WTC11 (cell line): Measurements from ENCODE around the gene PEAR1. TPM values are rescaled to one million over a fixed set of nuclear protein-coding genes. Genes with fewer than 3 reads are reported as not detected.

Source experiments
- ATAC-seq: fragments of 200-7000 bp; cut with Tn5 transposase; 2 replicates; pipeline ENCODE4 v1.10.0; 2021; ENCODE audit warnings: mild to moderate bottlenecking, moderate library complexity
- CTCF ChIA-PET: fragments of 300-600 bp; sonication (Branson Sonifier 250); formaldehyde crosslinking; loops from one replicate; lab custom pipeline; 2021; ENCODE audit warnings: antibody characterized with exemption; lab: Charles Lee
- POLR2A ChIA-PET: fragments of 350-600 bp; sonication (Branson Sonifier 250); formaldehyde crosslinking; loops from one replicate; lab custom pipeline; 2021; ENCODE audit warnings: antibody characterized with exemption; lab: Charles Lee
- DNase-seq: peaks from one replicate; pipeline ENCODE4 v3.0.0; 2021; ENCODE audit warnings: low spot score
- H3K27ac Mint-ChIP-seq: 2 replicates; pipeline ENCODE4 v1.8.0; 2021; ENCODE audit warnings: mixed read lengths
- H3K27me3 Mint-ChIP-seq: 2 replicates; pipeline ENCODE4 v1.8.0; 2021; ENCODE audit warnings: low read depth, mild to moderate bottlenecking, moderate library complexity, mixed read lengths
- H3K36me3 Mint-ChIP-seq: 2 replicates; pipeline ENCODE4 v1.8.0; 2021; ENCODE audit warnings: mixed read lengths
- H3K4me1 Mint-ChIP-seq: 2 replicates; pipeline ENCODE4 v1.8.0; 2022; ENCODE audit warnings: mixed read lengths
- H3K4me3 Mint-ChIP-seq: 2 replicates; pipeline ENCODE4 v1.8.0; 2021; ENCODE audit warnings: mild to moderate bottlenecking, moderate library complexity, mixed read lengths
- H3K9me3 Mint-ChIP-seq: 2 replicates; pipeline ENCODE4 v1.8.0; 2021; ENCODE audit warnings: mixed read lengths
- ATF1 ChIP-seq: sonication (generic); formaldehyde crosslinking; IDR thresholded peaks from 2 replicates; pipeline ENCODE4 v1.8.1; 2023; ENCODE audit warnings: mild to moderate bottlenecking, moderate library complexity, missing genetic modification reagents
- CREB1 ChIP-seq: sonication (generic); formaldehyde crosslinking; IDR thresholded peaks from 2 replicates; pipeline ENCODE4 v1.8.0; 2023; ENCODE audit warnings: mild to moderate bottlenecking, missing genetic modification reagents
- CTCF ChIP-seq: fragments of 200-600 bp; IDR thresholded peaks from 2 replicates; pipeline ENCODE4 v1.8.0; 2022; ENCODE audit warnings: antibody characterized with exemption
- EMX1 ChIP-seq: fragments of 250-450 bp; sonication (Bioruptor Pico); IDR thresholded peaks from 2 replicates; pipeline ENCODE4 v1.8.0; 2021; ENCODE audit warnings: mild to moderate bottlenecking
- ESRRA ChIP-seq: sonication (generic); formaldehyde crosslinking; IDR thresholded peaks from 2 replicates; pipeline ENCODE4 v1.8.1; 2022; ENCODE audit warnings: mild to moderate bottlenecking, missing genetic modification reagents, borderline replicate concordance
- JAZF1 ChIP-seq: fragments of 250-450 bp; sonication (Bioruptor Pico); IDR thresholded peaks from 2 replicates; pipeline ENCODE4 v1.9.0; 2021; ENCODE audit warnings: moderate library complexity, mild to moderate bottlenecking, inconsistent platforms
- MXD4 ChIP-seq: fragments of 250-450 bp; sonication (Bioruptor Pico); IDR thresholded peaks from 2 replicates; pipeline ENCODE4 v1.8.0; 2021; ENCODE audit warnings: mild to moderate bottlenecking, moderate library complexity, borderline replicate concordance
- MYBL2 ChIP-seq: sonication (generic); formaldehyde crosslinking; IDR thresholded peaks from 2 replicates; pipeline ENCODE4 v1.8.1; 2023; ENCODE audit warnings: mild to moderate bottlenecking, moderate library complexity, missing genetic modification reagents
- NR1H2 ChIP-seq: sonication (generic); formaldehyde crosslinking; IDR thresholded peaks from 2 replicates; pipeline ENCODE4 v1.9.0; 2021; ENCODE audit warnings: mild to moderate bottlenecking, moderate library complexity, missing genetic modification reagents
- NR2C2 ChIP-seq: sonication (generic); formaldehyde crosslinking; IDR thresholded peaks from 2 replicates; pipeline ENCODE4 v1.8.0; 2022; ENCODE audit warnings: mild to moderate bottlenecking, missing genetic modification reagents
- RORB ChIP-seq: fragments of 250-450 bp; sonication (Bioruptor Pico); IDR thresholded peaks from 2 replicates; pipeline ENCODE4 v1.9.0; 2021; ENCODE audit warnings: mild to moderate bottlenecking
- SMAD4 ChIP-seq: sonication (generic); formaldehyde crosslinking; IDR thresholded peaks from 2 replicates; pipeline ENCODE4 v1.8.0; 2022; ENCODE audit warnings: mild to moderate bottlenecking, missing genetic modification reagents
- STAT6 ChIP-seq: sonication (generic); formaldehyde crosslinking; conservative IDR thresholded peaks from 2 replicates; pipeline ENCODE4 v1.8.1; 2023; ENCODE audit warnings: mild to moderate bottlenecking, low read depth, missing genetic modification reagents, moderate library complexity
- TCF7 ChIP-seq: sonication (generic); formaldehyde crosslinking; IDR thresholded peaks from 2 replicates; pipeline ENCODE4 v1.8.0; 2022; ENCODE audit warnings: mild to moderate bottlenecking, low read depth, missing genetic modification reagents, moderate library complexity
- TEAD1 ChIP-seq: sonication (generic); formaldehyde crosslinking; IDR thresholded peaks from 2 replicates; pipeline ENCODE4 v1.8.0; 2022; ENCODE audit warnings: mild to moderate bottlenecking, missing genetic modification reagents
- ZMAT4 ChIP-seq: fragments of 250-450 bp; sonication (Bioruptor Pico); IDR thresholded peaks from 2 replicates; pipeline ENCODE4 v1.9.0; 2021; ENCODE audit warnings: mild to moderate bottlenecking
- ZNF219 ChIP-seq: sonication (generic); formaldehyde crosslinking; IDR thresholded peaks from 2 replicates; pipeline ENCODE4 v1.8.0; 2023; ENCODE audit warnings: missing genetic modification reagents, mild to moderate bottlenecking, borderline replicate concordance
- ZNF232 ChIP-seq: sonication (generic); formaldehyde crosslinking; IDR thresholded peaks from 2 replicates; pipeline ENCODE4 v1.8.0; 2022; ENCODE audit warnings: mild to moderate bottlenecking, missing genetic modification reagents
- ZNF423 ChIP-seq: fragments of 250-450 bp; sonication (Bioruptor Pico); IDR thresholded peaks from 2 replicates; pipeline ENCODE4 v2.1.2; 2022; ENCODE audit warnings: mild to moderate bottlenecking, moderate library complexity
- ZSCAN18 ChIP-seq: fragments of 250-450 bp; sonication (Bioruptor Pico); IDR thresholded peaks from 2 replicates; pipeline ENCODE4 v2.1.2; 2022; ENCODE audit warnings: mild to moderate bottlenecking, moderate library complexity
- total RNA-seq: library from RNA; stranded (reverse); gene quantifications from 3 replicates; pipeline ENCODE4 v1.2.3, GENCODE V29; 2021

Gene PEAR1
- total RNA-seq, 1 experiment from 2014 or later: 1.6 TPM

- Mint-ChIP-seq H3K9me3 (no peaks in the 10 kb centered on the region), H3K4me3 (no peak overlapping the region), H3K36me3 (no peaks in the 10 kb centered on the region), H3K27me3 (peaks cover 48% of the 10 kb centered on the region), H3K27ac (no peak overlapping the region), H3K4me1 (peaks cover 17% of the 10 kb centered on the region)
- DNase-seq: no peak
- TF ChIP-seq JAZF1 (CRISPR knock-in tag) (no peak), CTCF (no peak)
- no peak for ATAC-seq
- ChIA-PET CTCF (interaction anchor here (0.5 to 2.4 kb wide), 10 partner anchors 11 to 220 kb away, joined by 3 to 14 read pairs (median 4); partner anchors contain the start of genes CRABP2, LRRC71 and NTRK1), POLR2A (interaction anchor here (0.6 kb wide), 1 partner anchor 8 kb away, joined by 3 read pairs; no protein-coding TSS in a partner anchor)
Measured at GRCh38 chr1:156881101-156881500, 12.4 kb upstream of the PEAR1 start.

- peaks cover 18% of the 10 kb centered on the region for H3K4me1 Mint-ChIP-seq
- no peak overlapping the region for H3K27ac Mint-ChIP-seq
- ATAC-seq (no peak), DNase-seq (no peak)
- ChIA-PET POLR2A (no interaction called here), CTCF (interaction anchor here (0.5 to 2.4 kb wide), 7 partner anchors 10 to 221 kb away, joined by 3 to 14 read pairs (median 4); partner anchors contain the start of genes LRRC71 and NTRK1)
- no peak for TF ChIP-seq ZNF423 (CRISPR knock-in tag)
- TF ChIP-seq NR1H2 (CRISPR knock-in tag): no peak
- TF ChIP-seq ESRRA (CRISPR knock-in tag): no peak
- no peak for TF ChIP-seq CREB1 (CRISPR knock-in tag)
- no peak for TF ChIP-seq ZNF232 (CRISPR knock-in tag)
- TF ChIP-seq ZNF219 (CRISPR knock-in tag): no peak
- no peaks in the 10 kb centered on the region for H3K9me3 Mint-ChIP-seq
- H3K36me3 Mint-ChIP-seq: no peaks in the 10 kb centered on the region
- H3K27me3 Mint-ChIP-seq: peaks cover 48% of the 10 kb centered on the region
- no peak overlapping the region for H3K4me3 Mint-ChIP-seq
Measured at GRCh38 chr1:156881663-156882062, 11.9 kb upstream of the PEAR1 start.

- DNase-seq (no peak), ATAC-seq (no peak)
- ChIA-PET CTCF (interaction anchor here (0.9 to 13.3 kb wide), 2 partner anchors 21 to 44 kb away, joined by 3 to 211 read pairs; partner anchors contain the start of genes INSRR and NTRK1), POLR2A (no interaction called here)
- no peak overlapping the region for H3K27ac Mint-ChIP-seq
- no peaks in the 10 kb centered on the region for H3K9me3 Mint-ChIP-seq
- no peak overlapping the region for H3K4me3 Mint-ChIP-seq
- H3K36me3 Mint-ChIP-seq: no peaks in the 10 kb centered on the region
- peaks cover 47% of the 10 kb centered on the region for H3K27me3 Mint-ChIP-seq
- TF ChIP-seq TCF7 (CRISPR knock-in tag) (no peak), TEAD1 (CRISPR knock-in tag) (no peak), ZMAT4 (CRISPR knock-in tag) (no peak), ZNF232 (CRISPR knock-in tag) (no peak), MYBL2 (no peak), JAZF1 (CRISPR knock-in tag) (no peak), EMX1 (CRISPR knock-in tag) (no peak), SMAD4 (CRISPR knock-in tag) (no peak), NR2C2 (CRISPR knock-in tag) (no peak), MXD4 (CRISPR knock-in tag) (no peak), ESRRA (CRISPR knock-in tag) (no peak), RORB (CRISPR knock-in tag) (no peak)
- TF ChIP-seq, all 79 proteins: peak for 0
- H3K4me1 Mint-ChIP-seq: peaks cover 25% of the 10 kb centered on the region
Measured at GRCh38 chr1:156882543-156882942, 11.0 kb upstream of the PEAR1 start.

GRCh38 chr1:156883919-156884318 lies 9.6 kb upstream of the PEAR1 start:
- Mint-ChIP-seq H3K36me3 (no peaks in the 10 kb centered on the region), H3K4me1 (peaks cover 30% of the 10 kb centered on the region), H3K27ac (no peak overlapping the region), H3K27me3 (peaks cover 35% of the 10 kb centered on the region), H3K4me3 (no peak overlapping the region), H3K9me3 (no peaks in the 10 kb centered on the region)
- CTCF ChIA-PET: interaction anchor here (1.2 to 13.3 kb wide), 9 partner anchors 8 to 193 kb away, joined by 3 to 211 read pairs (median 23); partner anchors contain the start of genes INSRR, LRRC71 and NTRK1
- DNase-seq: no peak
- POLR2A ChIA-PET: no interaction called here
- no peak for ATAC-seq
- TF ChIP-seq ATF1 (no peak), ZSCAN18 (no peak), STAT6 (CRISPR knock-in tag) (no peak)
